ENCODE data around the gene IFRD2. TPM values are rescaled to one million over a fixed set of nuclear protein-coding genes. Genes with fewer than 3 reads are reported as not detected.

Gene IFRD2
- total and polyA plus RNA-seq, 2 experiments from 2014 or later = 80.8 to 91.5 TPM

GRCh38 chr3:50264964-50265485 is 27.2 kb downstream of the IFRD2 start:
- H3K4me3 Mint-ChIP-seq = peak overlapping the region; percentile 39; the same call in 1 of the 3 replicates
- H3K27me3 Mint-ChIP-seq (ENCODE audit: insufficient read depth, low read depth, poor library complexity) = peaks cover 23% of the 10 kb centered on the region
- peak; percentile 96 for DNase-seq (ENCODE audit: low spot score)
- H2AFZ ChIP-seq = no peak overlapping the region
- H3K27me3 ChIP-seq (ENCODE audit: insufficient read depth) = no peaks in the 10 kb centered on the region
- H3F3A ChIP-seq (replicated peaks; ENCODE audit: low read depth) = peaks cover 15% of the 10 kb centered on the region
- no peak; the same call in 2 of the 3 replicates for ATAC-seq
- H3K79me2 ChIP-seq (replicated peaks; ENCODE audit: insufficient read depth) = no peaks in the 10 kb centered on the region
- H3K9me3 Mint-ChIP-seq = no peaks in the 10 kb centered on the region
- no peaks in the 10 kb centered on the region for H3K9me2 ChIP-seq (ENCODE audit: insufficient read depth)
- no peaks in the 10 kb centered on the region for H3K36me3 ChIP-seq (ENCODE audit: insufficient read depth)
- H3K4me2 ChIP-seq = peak overlapping the region; percentile 61
- peak overlapping the region; percentile 27; the same call in 1 of the 2 replicates for H3K4me3 ChIP-seq
- no peaks in the 10 kb centered on the region for H4K20me1 ChIP-seq (replicated peaks; ENCODE audit: insufficient read depth)
- peak overlapping the region; percentile 96 for H3K27ac Mint-ChIP-seq
- H3K4me1 ChIP-seq (ENCODE audit: insufficient read depth) = peaks cover 58% of the 10 kb centered on the region
- peaks cover 58% of the 10 kb centered on the region for H3K4me1 Mint-ChIP-seq
- TF ChIP-seq NANOG (IDR thresholded peaks at IDR 0.05; ENCODE audit: borderline replicate concordance) (no peak), POLR2AphosphoS5 (IDR thresholded peaks at IDR 0.05; ENCODE audit: low read depth) (peak; percentile 34)
- H3K27ac ChIP-seq (ENCODE audit: low read depth) = peak overlapping the region; percentile 89
- no peaks in the 10 kb centered on the region for H3K36me3 Mint-ChIP-seq (ENCODE audit: low read depth)

- no peaks in the 10 kb centered on the region for H3K9me3 Mint-ChIP-seq
- Histone ChIP-seq H2AFZ (no peak overlapping the region), H3K27me3 (ENCODE audit: insufficient read depth) (no peaks in the 10 kb centered on the region), H4K20me1 (replicated peaks; ENCODE audit: insufficient read depth) (no peaks in the 10 kb centered on the region; the same call in 1 of the 2 replicates), H3K27ac (ENCODE audit: low read depth) (peak overlapping the region; percentile 89), H3K4me2 (peak overlapping the region; percentile 16), H3F3A (replicated peaks; ENCODE audit: low read depth) (peaks cover 18% of the 10 kb centered on the region), H3K9me2 (ENCODE audit: insufficient read depth) (no peaks in the 10 kb centered on the region), H3K4me3 (peak overlapping the region; percentile 1; the same call in 1 of the 2 replicates), H3K79me2 (replicated peaks; ENCODE audit: insufficient read depth) (no peaks in the 10 kb centered on the region), H3K36me3 (ENCODE audit: insufficient read depth) (no peaks in the 10 kb centered on the region), H3K4me1 (ENCODE audit: insufficient read depth) (peaks cover 59% of the 10 kb centered on the region)
- H3K27ac Mint-ChIP-seq = peak overlapping the region; percentile 95
- no peak for TF ChIP-seq ZNF331 (CRISPR knock-in tag; IDR thresholded peaks at IDR 0.05; ENCODE audit: low read depth)
- TF ChIP-seq CREB1 (CRISPR knock-in tag; IDR thresholded peaks at IDR 0.05; ENCODE audit: low read depth) = peak; percentile 80
- peak overlapping the region; percentile 51; the same call in 2 of the 3 replicates for H3K4me3 Mint-ChIP-seq
- peaks cover 58% of the 10 kb centered on the region for H3K4me1 Mint-ChIP-seq
- H3K27me3 Mint-ChIP-seq (ENCODE audit: insufficient read depth, low read depth, poor library complexity) = peaks cover 25% of the 10 kb centered on the region
- DNase-seq (ENCODE audit: low spot score) = no peak
- ATAC-seq = peak; percentile 44
- H3K36me3 Mint-ChIP-seq (ENCODE audit: low read depth) = peaks cover 3% of the 10 kb centered on the region; the same call in 1 of the 3 replicates
These were observed 27.8 kb downstream of the IFRD2 start for GRCh38 chr3:50264383-50264963.

GRCh38 chr3:50263478-50264382 is 28.5 kb downstream of the IFRD2 start:
- peaks cover 25% of the 10 kb centered on the region for H3F3A ChIP-seq (replicated peaks; ENCODE audit: low read depth)
- peak overlapping the region; percentile 1; the same call in 1 of the 2 replicates for H3K4me3 ChIP-seq
- peak overlapping the region; percentile 51; the same call in 2 of the 3 replicates for H3K4me3 Mint-ChIP-seq
- H3K9me2 ChIP-seq (ENCODE audit: insufficient read depth) = no peaks in the 10 kb centered on the region
- H3K4me1 ChIP-seq (ENCODE audit: insufficient read depth) = peaks cover 55% of the 10 kb centered on the region
- no peaks in the 10 kb centered on the region for H3K27me3 ChIP-seq (ENCODE audit: insufficient read depth)
- TF ChIP-seq STAT1 (IDR thresholded peaks at IDR 0.05; ENCODE audit: unreplicated experiment) (no peak), ZNF331 (CRISPR knock-in tag; IDR thresholded peaks at IDR 0.05; ENCODE audit: low read depth) (no peak), ETS1 (IDR thresholded peaks at IDR 0.05) (no peak)
- no peak for ATAC-seq
- no peaks in the 10 kb centered on the region; the same call in 1 of the 2 replicates for H4K20me1 ChIP-seq (replicated peaks; ENCODE audit: insufficient read depth)
- H3K36me3 Mint-ChIP-seq (ENCODE audit: low read depth) = peaks cover 10% of the 10 kb centered on the region
- no peaks in the 10 kb centered on the region for H3K36me3 ChIP-seq (ENCODE audit: insufficient read depth)
- peak overlapping the region; percentile 95 for H3K27ac Mint-ChIP-seq
- peak overlapping the region; percentile 89 for H3K27ac ChIP-seq (ENCODE audit: low read depth)
- H3K4me1 Mint-ChIP-seq = peaks cover 60% of the 10 kb centered on the region
- peaks cover 29% of the 10 kb centered on the region for H3K27me3 Mint-ChIP-seq (ENCODE audit: insufficient read depth, low read depth, poor library complexity)
- peak overlapping the region; percentile 16 for H3K4me2 ChIP-seq
- H3K79me2 ChIP-seq (replicated peaks; ENCODE audit: insufficient read depth) = no peaks in the 10 kb centered on the region
- no peak for DNase-seq (ENCODE audit: low spot score)
- no peaks in the 10 kb centered on the region for H3K9me3 Mint-ChIP-seq
- no peak overlapping the region for H2AFZ ChIP-seq

All from GM23338 (cell line).